ENCODE data around the gene LZIC.

- TF ChIP-seq ARNTL (CRISPR knock-in tag; IDR thresholded peaks at IDR 0.05; ENCODE audit: borderline replicate concordance, low read depth) (no peak), ESRRG (CRISPR knock-in tag; IDR thresholded peaks at IDR 0.05) (no peak), CREB5 (CRISPR knock-in tag; IDR thresholded peaks at IDR 0.05; ENCODE audit: low read depth) (no peak), ZFP3 (CRISPR knock-in tag; IDR thresholded peaks at IDR 0.05) (no peak), TCF4 (CRISPR knock-in tag; IDR thresholded peaks at IDR 0.05; ENCODE audit: borderline replicate concordance) (no peak), ZNF70 (CRISPR knock-in tag; IDR thresholded peaks at IDR 0.05) (no peak), ISL1 (CRISPR knock-in tag; IDR thresholded peaks at IDR 0.05) (no peak), RARB (CRISPR knock-in tag; IDR thresholded peaks at IDR 0.05) (no peak), TOX (CRISPR knock-in tag; IDR thresholded peaks at IDR 0.05; ENCODE audit: borderline replicate concordance) (no peak), BACH2 (CRISPR knock-in tag; IDR thresholded peaks at IDR 0.05; ENCODE audit: borderline replicate concordance) (no peak), ZFP30 (CRISPR knock-in tag; IDR thresholded peaks at IDR 0.05) (no peak), SNAI2 (CRISPR knock-in tag; IDR thresholded peaks at IDR 0.05) (no peak)
- TF ChIP-seq, protein P1, sequence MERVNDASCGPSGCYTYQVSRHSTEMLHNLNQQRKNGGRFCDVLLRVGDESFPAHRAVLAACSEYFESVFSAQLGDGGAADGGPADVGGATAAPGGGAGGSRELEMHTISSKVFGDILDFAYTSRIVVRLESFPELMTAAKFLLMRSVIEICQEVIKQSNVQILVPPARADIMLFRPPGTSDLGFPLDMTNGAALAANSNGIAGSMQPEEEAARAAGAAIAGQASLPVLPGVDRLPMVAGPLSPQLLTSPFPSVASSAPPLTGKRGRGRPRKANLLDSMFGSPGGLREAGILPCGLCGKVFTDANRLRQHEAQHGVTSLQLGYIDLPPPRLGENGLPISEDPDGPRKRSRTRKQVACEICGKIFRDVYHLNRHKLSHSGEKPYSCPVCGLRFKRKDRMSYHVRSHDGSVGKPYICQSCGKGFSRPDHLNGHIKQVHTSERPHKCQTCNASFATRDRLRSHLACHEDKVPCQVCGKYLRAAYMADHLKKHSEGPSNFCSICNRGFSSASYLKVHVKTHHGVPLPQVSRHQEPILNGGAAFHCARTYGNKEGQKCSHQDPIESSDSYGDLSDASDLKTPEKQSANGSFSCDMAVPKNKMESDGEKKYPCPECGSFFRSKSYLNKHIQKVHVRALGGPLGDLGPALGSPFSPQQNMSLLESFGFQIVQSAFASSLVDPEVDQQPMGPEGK (CRISPR knock-in tag; IDR thresholded peaks at IDR 0.05; ENCODE audit: borderline replicate concordance) = no peak
- TF ChIP-seq, protein P2, sequence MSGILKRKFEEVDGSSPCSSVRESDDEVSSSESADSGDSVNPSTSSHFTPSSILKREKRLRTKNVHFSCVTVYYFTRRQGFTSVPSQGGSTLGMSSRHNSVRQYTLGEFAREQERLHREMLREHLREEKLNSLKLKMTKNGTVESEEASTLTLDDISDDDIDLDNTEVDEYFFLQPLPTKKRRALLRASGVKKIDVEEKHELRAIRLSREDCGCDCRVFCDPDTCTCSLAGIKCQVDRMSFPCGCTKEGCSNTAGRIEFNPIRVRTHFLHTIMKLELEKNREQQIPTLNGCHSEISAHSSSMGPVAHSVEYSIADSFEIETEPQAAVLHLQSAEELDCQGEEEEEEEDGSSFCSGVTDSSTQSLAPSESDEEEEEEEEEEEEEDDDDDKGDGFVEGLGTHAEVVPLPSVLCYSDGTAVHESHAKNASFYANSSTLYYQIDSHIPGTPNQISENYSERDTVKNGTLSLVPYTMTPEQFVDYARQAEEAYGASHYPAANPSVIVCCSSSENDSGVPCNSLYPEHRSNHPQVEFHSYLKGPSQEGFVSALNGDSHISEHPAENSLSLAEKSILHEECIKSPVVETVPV (CRISPR knock-in tag; IDR thresholded peaks at IDR 0.05) = no peak
These were observed 49.1 kb downstream of the LZIC start for GRCh38 chr1:9894115-9894514.
